H1 (cell line): ENCODE results near the gene TUBGCP2. TPM values are rescaled to one million over a fixed set of nuclear protein-coding genes. Genes with fewer than 3 reads are reported as not detected.

ENCODE experiments used
- CTBP2 ChIP-seq: IDR thresholded peaks from 2 replicates; pipeline ENCODE4 v1.7.0; 2011; ENCODE audit warnings: borderline replicate concordance, mild to moderate bottlenecking, moderate library complexity, mixed read lengths, low read length; ENCODE audit not compliant: insufficient read depth, insufficient read length
- POU5F1 ChIP-seq: IDR thresholded peaks from 2 replicates; pipeline ENCODE4 v1.6.1; 2011; ENCODE audit warnings: low read depth, mild to moderate bottlenecking, low read length, moderate library complexity
- TBP ChIP-seq: IDR thresholded peaks from 2 replicates; pipeline ENCODE4 v1.6.1; 2011; ENCODE audit warnings: low read depth, low read length, improper control_type of control experiment
- polyA plus RNA-seq, 7 experiments: library from polyadenylated mRNA; depleted of rRNA in 3 of 7; stranded (reverse) in 5 of 7; unstranded in 2 of 7; fragments of >200 nt in 5 of 7; fragments of 200-250 nt in 2 of 7; gene quantifications; 1 replicate in 5 of 7; 2 replicates in 1 of 7; 4 replicates in 1 of 7; pipeline versions ENCODE4 v1.2.1 to v1.2.3, GENCODE V29; 2011 to 2013; ENCODE audit warnings: missing spikeins in 2 of 7, mixed read lengths in 2 of 7
- total RNA-seq: library from RNA; stranded (reverse); fragmentation: NEBNext Ultra II Directional; extraction: Animal tissue kit (Norgen Biotek cat#: 25700); gene quantifications from 2 replicates; pipeline ENCODE4 v1.2.1, GENCODE V29; 2021
- TF ChIP-seq, protein P1 (sequence below): IDR thresholded peaks from 2 replicates; pipeline ENCODE4 v1.6.1; 2011; ENCODE audit warnings: low read depth, mild to moderate bottlenecking, low read length; ENCODE audit not compliant: insufficient read depth

Gene TUBGCP2
- total and polyA plus RNA-seq, 2 of the 8 experiments (the other 6 are each of a cell fraction or from before 2014, with no cell fraction given), result 34.9 to 51.9 TPM

- TF ChIP-seq POU5F1, result no peak
- TF ChIP-seq CTBP2, result no peak
- TF ChIP-seq, protein P1, sequence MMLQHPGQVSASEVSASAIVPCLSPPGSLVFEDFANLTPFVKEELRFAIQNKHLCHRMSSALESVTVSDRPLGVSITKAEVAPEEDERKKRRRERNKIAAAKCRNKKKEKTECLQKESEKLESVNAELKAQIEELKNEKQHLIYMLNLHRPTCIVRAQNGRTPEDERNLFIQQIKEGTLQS, result no peak
- TF ChIP-seq TBP, result no peak
- TF ChIP-seq, all 59 proteins: peak for 0
Measured at GRCh38 chr10:133242611-133243356, 65.9 kb downstream of the TUBGCP2 start (continued).
